ENCODE data around the gene KIRREL3.

Gene KIRREL3

GRCh38 chr11:126522606-126523005 lies 478.0 kb downstream of the KIRREL3 start:
- FAIRE-seq (no peak), DNase-seq (ENCODE audit: insufficient read length, low spot score) (no peak)
- TF ChIP-seq TAF1 (IDR thresholded peaks at IDR 0.05; ENCODE audit: low read depth, low read length) (no peak), POLR2A (IDR thresholded peaks at IDR 0.05; ENCODE audit: low read depth, low read length) (no peak), POLR2AphosphoS5 (IDR thresholded peaks at IDR 0.05; ENCODE audit: low read depth, low read length) (no peak), PAX5 (IDR thresholded peaks at IDR 0.05; ENCODE audit: insufficient read depth, low read length, severe bottlenecking) (no peak), POU2F2 (IDR thresholded peaks at IDR 0.05; ENCODE audit: low read depth, low read length) (no peak), SPI1 (IDR thresholded peaks at IDR 0.05; ENCODE audit: low read depth, low read length) (no peak)

- TF ChIP-seq POLR2AphosphoS5 (IDR thresholded peaks at IDR 0.05; ENCODE audit: low read depth, low read length) (no peak), TAF1 (IDR thresholded peaks at IDR 0.05; ENCODE audit: low read depth, low read length) (no peak), PAX5 (IDR thresholded peaks at IDR 0.05; ENCODE audit: insufficient read depth, low read length, severe bottlenecking) (no peak), POU2F2 (IDR thresholded peaks at IDR 0.05; ENCODE audit: low read depth, low read length) (no peak), POLR2A (IDR thresholded peaks at IDR 0.05; ENCODE audit: low read depth, low read length) (no peak), SPI1 (IDR thresholded peaks at IDR 0.05; ENCODE audit: low read depth, low read length) (no peak)
- no peak for FAIRE-seq
- DNase-seq (ENCODE audit: insufficient read length, low spot score): no peak
These were observed 478.4 kb downstream of the KIRREL3 start for GRCh38 chr11:126522152-126522551.

GRCh38 chr11:126521196-126521595 lies 479.4 kb downstream of the KIRREL3 start:
- DNase-seq (ENCODE audit: insufficient read length, low spot score) (no peak), FAIRE-seq (no peak)
- TF ChIP-seq TAF1 (IDR thresholded peaks at IDR 0.05; ENCODE audit: low read depth, low read length) (no peak), SPI1 (IDR thresholded peaks at IDR 0.05; ENCODE audit: low read depth, low read length) (no peak), POLR2A (IDR thresholded peaks at IDR 0.05; ENCODE audit: low read depth, low read length) (no peak), PAX5 (IDR thresholded peaks at IDR 0.05; ENCODE audit: insufficient read depth, low read length, severe bottlenecking) (no peak), POLR2AphosphoS5 (IDR thresholded peaks at IDR 0.05; ENCODE audit: low read depth, low read length) (no peak), POU2F2 (IDR thresholded peaks at IDR 0.05; ENCODE audit: low read depth, low read length) (no peak)

GRCh38 chr11:126519764-126520734 lies 480.5 kb downstream of the KIRREL3 start:
- TF ChIP-seq POU2F2 (IDR thresholded peaks at IDR 0.05; ENCODE audit: low read depth, low read length) (no peak), POLR2A (IDR thresholded peaks at IDR 0.05; ENCODE audit: low read depth, low read length) (no peak), POLR2AphosphoS5 (IDR thresholded peaks at IDR 0.05; ENCODE audit: low read depth, low read length) (no peak), TAF1 (IDR thresholded peaks at IDR 0.05; ENCODE audit: low read depth, low read length) (no peak), SPI1 (IDR thresholded peaks at IDR 0.05; ENCODE audit: low read depth, low read length) (no peak), PAX5 (IDR thresholded peaks at IDR 0.05; ENCODE audit: insufficient read depth, low read length, severe bottlenecking) (no peak)
- FAIRE-seq (no peak), DNase-seq (ENCODE audit: insufficient read length, low spot score) (no peak)

- TF ChIP-seq POU2F2 (IDR thresholded peaks at IDR 0.05; ENCODE audit: low read depth, low read length): no peak
- TF ChIP-seq TAF1 (IDR thresholded peaks at IDR 0.05; ENCODE audit: low read depth, low read length): no peak
- TF ChIP-seq SPI1 (IDR thresholded peaks at IDR 0.05; ENCODE audit: low read depth, low read length): no peak
- TF ChIP-seq POLR2A (IDR thresholded peaks at IDR 0.05; ENCODE audit: low read depth, low read length): no peak
- no peak for TF ChIP-seq POLR2AphosphoS5 (IDR thresholded peaks at IDR 0.05; ENCODE audit: low read depth, low read length)
- no peak for DNase-seq (ENCODE audit: insufficient read length, low spot score)
- no peak for FAIRE-seq
These were observed 481.4 kb downstream of the KIRREL3 start for GRCh38 chr11:126518972-126519690.

GRCh38 chr11:126518071-126518971 lies 482.2 kb downstream of the KIRREL3 start:
- TF ChIP-seq POLR2A (IDR thresholded peaks at IDR 0.05; ENCODE audit: low read depth, low read length) (no peak), POU2F2 (IDR thresholded peaks at IDR 0.05; ENCODE audit: low read depth, low read length) (no peak), PAX5 (IDR thresholded peaks at IDR 0.05; ENCODE audit: insufficient read depth, low read length, severe bottlenecking) (no peak), POLR2AphosphoS5 (IDR thresholded peaks at IDR 0.05; ENCODE audit: low read depth, low read length) (no peak), TAF1 (IDR thresholded peaks at IDR 0.05; ENCODE audit: low read depth, low read length) (no peak), SPI1 (IDR thresholded peaks at IDR 0.05; ENCODE audit: low read depth, low read length) (no peak)
- FAIRE-seq: no peak
- DNase-seq (ENCODE audit: insufficient read length, low spot score): no peak

GRCh38 chr11:126515501-126515900 lies 485.1 kb downstream of the KIRREL3 start:
- FAIRE-seq (no peak), DNase-seq (ENCODE audit: insufficient read length, low spot score) (no peak)
- TF ChIP-seq POLR2A (IDR thresholded peaks at IDR 0.05; ENCODE audit: low read depth, low read length) (no peak), POU2F2 (IDR thresholded peaks at IDR 0.05; ENCODE audit: low read depth, low read length) (no peak), SPI1 (IDR thresholded peaks at IDR 0.05; ENCODE audit: low read depth, low read length) (no peak), TAF1 (IDR thresholded peaks at IDR 0.05; ENCODE audit: low read depth, low read length) (no peak), PAX5 (IDR thresholded peaks at IDR 0.05; ENCODE audit: insufficient read depth, low read length, severe bottlenecking) (no peak), POLR2AphosphoS5 (IDR thresholded peaks at IDR 0.05; ENCODE audit: low read depth, low read length) (no peak)

GRCh38 chr11:126514061-126514693 lies 486.4 kb downstream of the KIRREL3 start:
- DNase-seq (ENCODE audit: insufficient read length, low spot score) (no peak), FAIRE-seq (no peak)
- TF ChIP-seq TAF1 (IDR thresholded peaks at IDR 0.05; ENCODE audit: low read depth, low read length): no peak
- no peak for TF ChIP-seq POLR2AphosphoS5 (IDR thresholded peaks at IDR 0.05; ENCODE audit: low read depth, low read length)
- TF ChIP-seq SPI1 (IDR thresholded peaks at IDR 0.05; ENCODE audit: low read depth, low read length): no peak
- TF ChIP-seq POLR2A (IDR thresholded peaks at IDR 0.05; ENCODE audit: low read depth, low read length): no peak
- TF ChIP-seq PAX5 (IDR thresholded peaks at IDR 0.05; ENCODE audit: insufficient read depth, low read length, severe bottlenecking): no peak
- TF ChIP-seq POU2F2 (IDR thresholded peaks at IDR 0.05; ENCODE audit: low read depth, low read length): no peak
